Mucosa of descending colon (tissue), 3 donors: ENCODE data around the gene PRSS33. TPM values are rescaled to one million over a fixed set of nuclear protein-coding genes. Genes with fewer than 3 reads are reported as not detected.

ENCODE experiments used
- ATAC-seq: fragments of 200-7000 bp; cut with Tn5 transposase; one replicate; pipeline ENCODE4 v1.9.1; 2020; ENCODE audit warnings: mild to moderate bottlenecking, moderate library complexity
- DNase-seq, 3 donors: peaks; one replicate each; pipeline ENCODE4 v3.0.0-alpha.2; 2020
- H3K36me3 ChIP-seq: fragments of 200-600 bp; one replicate; pipeline ENCODE4 v1.8.0; 2021; ENCODE audit warnings: low read depth, mild to moderate bottlenecking
- H3K4me1 ChIP-seq: fragments of 200-600 bp; one replicate; pipeline ENCODE4 v1.8.0; 2021; ENCODE audit warnings: low read depth, mild to moderate bottlenecking
- H3K4me3 ChIP-seq: fragments of 200-600 bp; one replicate; pipeline ENCODE4 v1.8.0; 2021; ENCODE audit warnings: mild to moderate bottlenecking
- H3K9me3 ChIP-seq: fragments of 200-600 bp; one replicate; pipeline ENCODE4 v1.8.0; 2021; ENCODE audit warnings: mild to moderate bottlenecking
- CTCF ChIP-seq: fragments of 200-600 bp; IDR thresholded peaks from one replicate; pipeline ENCODE4 v1.8.0; 2022; ENCODE audit warnings: antibody characterized with exemption, mild to moderate bottlenecking
- intact Hi-C, 2 donors: fragments of 100-400 bp; cut with DNase I in 1 of 2; cut with micrococcal nuclease in 1 of 2; formaldehyde crosslinking; loops; one replicate each; pipeline versions ENCODE4 v1.11.0 to v1.11.1; 2022; cut with DNase I, micrococcal nuclease
- total RNA-seq, 3 donors: library from RNA; stranded (reverse); fragmentation: NEBNext Ultra II Directional in 2 of 3; extraction: Animal tissue kit (Norgen Biotek cat#: 25700) in 2 of 3; gene quantifications; one replicate each; pipeline versions ENCODE4 v1.2.1 to v1.2.4, GENCODE V29; 2021 to 2023
- donor health status: DM: no; HTN: no; CAD: no; lungs with moderate emphysema.
- donor health status: DM: no; HTN: no; CAD: no.
- donor health status: DM: no; HTN: yes; CAD: no.

Gene PRSS33
- total RNA-seq, 3 donors from 2014 or later: not detected

- no peak overlapping the region for H3K4me3 ChIP-seq
- intact Hi-C loops: no loop called here
- H3K4me1 ChIP-seq: peaks cover 16% of the 10 kb centered on the region
- TF ChIP-seq CTCF: no peak
- H3K9me3 ChIP-seq: no peaks in the 10 kb centered on the region
- ATAC-seq (no peak), DNase-seq (peak in 1 of 3 donors; percentile 21)
- no peaks in the 10 kb centered on the region for H3K36me3 ChIP-seq
Measured at GRCh38 chr16:2783581-2784357, 3.6 kb downstream of the PRSS33 start.

- no peaks in the 10 kb centered on the region for H3K9me3 ChIP-seq
- intact Hi-C loops: no loop called here
- no peaks in the 10 kb centered on the region for H3K36me3 ChIP-seq
- no peak for DNase-seq
- H3K4me3 ChIP-seq: no peak overlapping the region
- no peak for ATAC-seq
- TF ChIP-seq CTCF: no peak
- peaks cover 20% of the 10 kb centered on the region for H3K4me1 ChIP-seq
Measured at GRCh38 chr16:2782583-2783351, 4.6 kb downstream of the PRSS33 start.

- no peaks in the 10 kb centered on the region for H3K36me3 ChIP-seq
- H3K4me1 ChIP-seq: peaks cover 21% of the 10 kb centered on the region
- intact Hi-C loops: no loop called here
- no peaks in the 10 kb centered on the region for H3K9me3 ChIP-seq
- no peak for DNase-seq
- H3K4me3 ChIP-seq: no peak overlapping the region
- no peak for TF ChIP-seq CTCF
- ATAC-seq: no peak
Measured at GRCh38 chr16:2779978-2780898, 7.1 kb downstream of the PRSS33 start.

GRCh38 chr16:2779151-2779920 is 8.0 kb downstream of the PRSS33 start:
- no peaks in the 10 kb centered on the region for H3K9me3 ChIP-seq
- no peak for TF ChIP-seq CTCF
- H3K4me3 ChIP-seq: no peak overlapping the region
- peaks cover 16% of the 10 kb centered on the region for H3K4me1 ChIP-seq
- no peak for ATAC-seq
- H3K36me3 ChIP-seq: no peaks in the 10 kb centered on the region
- no peak for DNase-seq
- intact Hi-C loops: no loop called here

GRCh38 chr16:2778630-2778958 is 8.8 kb downstream of the PRSS33 start:
- ATAC-seq (no peak), DNase-seq (no peak)
- no peak overlapping the region for H3K4me3 ChIP-seq
- intact Hi-C loops: no loop called here
- peaks cover 16% of the 10 kb centered on the region for H3K4me1 ChIP-seq
- H3K9me3 ChIP-seq: no peaks in the 10 kb centered on the region
- no peaks in the 10 kb centered on the region for H3K36me3 ChIP-seq
- TF ChIP-seq CTCF: no peak
